CD14-positive monocyte (primary cell): ENCODE measurements around the gene FAM98B. TPM values are rescaled to one million over a fixed set of nuclear protein-coding genes. Genes with fewer than 3 reads are reported as not detected.
A peak's percentile ranks its signal among the peaks of the same experiment; 100 is the strongest.

ENCODE experiments used
- DNase-seq, 3 donors: peaks; one replicate each; pipeline ENCODE4 v3.0.0-alpha.2; 2011 to 2022
- H2AFZ ChIP-seq: 2 replicates; pipeline ENCODE4 v1.6.0; 2012; ENCODE audit warnings: mild to moderate bottlenecking, low read depth, low read length, inconsistent platforms; ENCODE audit not compliant: insufficient read depth, poor library complexity, severe bottlenecking
- H3K27ac ChIP-seq, 2 donors: 1 replicate in 1 of 2; 2 replicates in 1 of 2; pipeline ENCODE4 v1.5.1; 2012 to 2013; ENCODE audit warnings: low read length in 2 of 2, control low read depth in 1 of 2, inconsistent platforms in 1 of 2, low read depth in 1 of 2, mild to moderate bottlenecking in 1 of 2
- H3K27me3 ChIP-seq, 2 donors: one replicate each; pipeline versions ENCODE4 v1.6.0 to v1.6.1; 2011 to 2013; ENCODE audit warnings: low read length in 2 of 2; ENCODE audit not compliant: control insufficient read depth in 2 of 2, insufficient read depth in 2 of 2
- H3K36me3 ChIP-seq, 2 donors: replicated peaks in 1 of 2; 1 replicate in 1 of 2; 2 replicates in 1 of 2; pipeline versions ENCODE4 v1.5.1 to v1.6.1; 2012 to 2013; ENCODE audit warnings: low read length in 2 of 2, control low read depth in 1 of 2, inconsistent platforms in 1 of 2, mild to moderate bottlenecking in 1 of 2; ENCODE audit not compliant: insufficient read depth in 2 of 2, control insufficient read depth in 1 of 2
- H3K4me1 ChIP-seq, 2 donors: 1 replicate in 1 of 2; 2 replicates in 1 of 2; pipeline versions ENCODE4 v1.5.1 to v1.6.1; 2012 to 2013; ENCODE audit warnings: low read length in 2 of 2, control low read depth in 1 of 2, inconsistent platforms in 1 of 2, mild to moderate bottlenecking in 1 of 2, moderate library complexity in 1 of 2; ENCODE audit not compliant: insufficient read depth in 2 of 2, control insufficient read depth in 1 of 2
- H3K4me2 ChIP-seq: replicated peaks from 2 replicates; pipeline ENCODE3; 2012; ENCODE audit warnings: low read length, moderate library complexity, mild to moderate bottlenecking; ENCODE audit not compliant: poor library complexity, severe bottlenecking; ENCODE audit errors: extremely low read depth
- H3K4me3 ChIP-seq, 3 experiments: fragments of 200-600 bp in 1 of 3; sonication (generic) in 1 of 3; replicated peaks in 1 of 3; 1 replicate in 2 of 3; 2 replicates in 1 of 3; pipeline ENCODE4 v1.5.1; 2011 to 2013; ENCODE audit warnings: low read length in 3 of 3, mild to moderate bottlenecking in 3 of 3, control low read depth in 2 of 3, low read depth in 2 of 3, inconsistent platforms in 1 of 3, moderate library complexity in 1 of 3
- H3K79me2 ChIP-seq: 2 replicates; pipeline ENCODE4 v1.6.0; 2012; ENCODE audit warnings: mild to moderate bottlenecking, control low read depth, inconsistent platforms, low read length, moderate library complexity; ENCODE audit not compliant: insufficient read depth
- H3K9ac ChIP-seq: 2 replicates; pipeline ENCODE4 v1.6.0; 2017; ENCODE audit warnings: low read length, mild to moderate bottlenecking; ENCODE audit not compliant: insufficient read depth, poor library complexity, severe bottlenecking
- H3K9me3 ChIP-seq, 2 donors: replicated peaks in 1 of 2; 1 replicate in 1 of 2; 2 replicates in 1 of 2; pipeline versions ENCODE4 v1.5.1 to v1.6.1; 2012 to 2013; ENCODE audit warnings: low read length in 2 of 2, control low read depth in 1 of 2; ENCODE audit not compliant: control insufficient read depth in 1 of 2, insufficient read depth in 1 of 2
- H4K20me1 ChIP-seq: 2 replicates; pipeline ENCODE4 v1.6.0; 2012; ENCODE audit warnings: mild to moderate bottlenecking, low read length, control low read depth, moderate library complexity; ENCODE audit not compliant: insufficient read depth
- H3K27ac Mint-ChIP-seq, 7 donors: one replicate each; pipeline ENCODE4 v1.8.0; 2020; ENCODE audit warnings: mild to moderate bottlenecking in 7 of 7, mixed read lengths in 7 of 7, moderate library complexity in 6 of 7, inconsistent platforms in 2 of 7
- H3K27me3 Mint-ChIP-seq, 3 donors: one replicate each; pipeline ENCODE4 v1.8.0; 2021 to 2022; ENCODE audit warnings: low read depth in 3 of 3, mild to moderate bottlenecking in 3 of 3, mixed read lengths in 3 of 3, moderate library complexity in 3 of 3, inconsistent platforms in 1 of 3
- H3K36me3 Mint-ChIP-seq, 2 donors: one replicate each; pipeline ENCODE4 v1.8.0; 2020; ENCODE audit warnings: mixed read lengths in 2 of 2, inconsistent platforms in 1 of 2, mild to moderate bottlenecking in 1 of 2
- H3K4me1 Mint-ChIP-seq: one replicate; pipeline ENCODE4 v1.8.0; 2020; ENCODE audit warnings: mild to moderate bottlenecking, mixed read lengths
- H3K4me3 Mint-ChIP-seq, 2 donors: one replicate each; pipeline ENCODE4 v1.8.0; 2020; ENCODE audit warnings: mild to moderate bottlenecking in 2 of 2, mixed read lengths in 2 of 2, moderate library complexity in 1 of 2
- H3K9me3 Mint-ChIP-seq, 7 donors: one replicate each; pipeline ENCODE4 v1.8.0; 2020 to 2022; ENCODE audit warnings: mixed read lengths in 7 of 7, mild to moderate bottlenecking in 6 of 7, moderate library complexity in 6 of 7, inconsistent platforms in 2 of 7
- WGBS: methylation state at CpG from one replicate; pipeline ENCODE4 v1.1.5; 2013; ENCODE audit warnings: missing lambda C conversion rate; ENCODE audit not compliant: insufficient coverage; 5-methylcytosine and 5-hydroxymethylcytosine counted together
- intact Hi-C, 2 donors: fragments of 100-400 bp; cut with micrococcal nuclease; formaldehyde crosslinking; loops; one replicate each; pipeline versions ENCODE4 v1.15.0 to v1.15.1; 2023
- polyA plus RNA-seq, 3 donors: library from polyadenylated mRNA; depleted of rRNA in 1 of 3; unstranded in 2 of 3; stranded (reverse) in 1 of 3; fragments of 300-500 nt in 2 of 3; fragments of >200 nt in 1 of 3; fragmentation: Illumina TruSeq in 2 of 3; gene quantifications; 1 replicate in 2 of 3; 2 replicates in 1 of 3; pipeline ENCODE4 v1.2.3, GENCODE V29; 2012 to 2021
- TF ChIP-seq, protein P1 (sequence below): fragments of 200-600 bp; IDR thresholded peaks from one replicate; pipeline ENCODE4 v1.8.0; 2022; ENCODE audit warnings: antibody characterized with exemption, mild to moderate bottlenecking

FAM98B gene
- polyA plus RNA-seq, 3 donors, result 0.41 to 1.3 (median 0.69) TPM

- no peaks in the 10 kb centered on the region for H3K4me1 ChIP-seq
- no peaks in the 10 kb centered on the region for H3K27me3 ChIP-seq
- H3K27ac Mint-ChIP-seq, result peak overlapping the region in 2 of 7 donors; percentile 25 to 43
- H3K9me3 Mint-ChIP-seq, result no peaks in the 10 kb centered on the region
- peaks cover 34 to 54% of the 10 kb centered on the region in 2 donors for H3K36me3 ChIP-seq
- H3K4me2 ChIP-seq, result no peak overlapping the region
- no CpG with 5 or more reads among the region's 1 CpG for WGBS
- no peak for DNase-seq
- no peak overlapping the region for H2AFZ ChIP-seq
- TF ChIP-seq, protein P1, sequence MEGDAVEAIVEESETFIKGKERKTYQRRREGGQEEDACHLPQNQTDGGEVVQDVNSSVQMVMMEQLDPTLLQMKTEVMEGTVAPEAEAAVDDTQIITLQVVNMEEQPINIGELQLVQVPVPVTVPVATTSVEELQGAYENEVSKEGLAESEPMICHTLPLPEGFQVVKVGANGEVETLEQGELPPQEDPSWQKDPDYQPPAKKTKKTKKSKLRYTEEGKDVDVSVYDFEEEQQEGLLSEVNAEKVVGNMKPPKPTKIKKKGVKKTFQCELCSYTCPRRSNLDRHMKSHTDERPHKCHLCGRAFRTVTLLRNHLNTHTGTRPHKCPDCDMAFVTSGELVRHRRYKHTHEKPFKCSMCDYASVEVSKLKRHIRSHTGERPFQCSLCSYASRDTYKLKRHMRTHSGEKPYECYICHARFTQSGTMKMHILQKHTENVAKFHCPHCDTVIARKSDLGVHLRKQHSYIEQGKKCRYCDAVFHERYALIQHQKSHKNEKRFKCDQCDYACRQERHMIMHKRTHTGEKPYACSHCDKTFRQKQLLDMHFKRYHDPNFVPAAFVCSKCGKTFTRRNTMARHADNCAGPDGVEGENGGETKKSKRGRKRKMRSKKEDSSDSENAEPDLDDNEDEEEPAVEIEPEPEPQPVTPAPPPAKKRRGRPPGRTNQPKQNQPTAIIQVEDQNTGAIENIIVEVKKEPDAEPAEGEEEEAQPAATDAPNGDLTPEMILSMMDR, result no peak
- H4K20me1 ChIP-seq, result no peaks in the 10 kb centered on the region
- intact Hi-C loops, result loop anchor here in 1 of 2 donors (10.0 kb wide), 1 partner anchor 215 kb away; no protein-coding TSS in a partner anchor
- H3K79me2 ChIP-seq, result no peaks in the 10 kb centered on the region
- no peak overlapping the region for H3K4me3 ChIP-seq
- no peak overlapping the region for H3K27ac ChIP-seq
- H3K9me3 ChIP-seq, result no peaks in the 10 kb centered on the region
- no peaks in the 10 kb centered on the region for H3K27me3 Mint-ChIP-seq
- H3K9ac ChIP-seq, result no peak overlapping the region
- H3K4me1 Mint-ChIP-seq, result peaks cover 6% of the 10 kb centered on the region
- H3K4me3 Mint-ChIP-seq, result no peak overlapping the region
- H3K36me3 Mint-ChIP-seq, result peaks cover 50 to 51% of the 10 kb centered on the region in 2 donors
Measured at GRCh38 chr15:38479756-38480155, 25.8 kb downstream of the FAM98B start.

GRCh38 chr15:38481113-38481512 lies 27.2 kb downstream of the FAM98B start:
- TF ChIP-seq, protein P1, result no peak
- Mint-ChIP-seq H3K4me3 (no peak overlapping the region), H3K27me3 (no peaks in the 10 kb centered on the region), H3K27ac (no peak overlapping the region), H3K36me3 (peaks cover 41 to 42% of the 10 kb centered on the region in 2 donors), H3K9me3 (no peaks in the 10 kb centered on the region), H3K4me1 (peaks cover 6% of the 10 kb centered on the region)
- Histone ChIP-seq H3K27me3 (no peaks in the 10 kb centered on the region), H3K9ac (no peak overlapping the region), H3K4me2 (no peak overlapping the region), H3K79me2 (no peaks in the 10 kb centered on the region), H3K27ac (no peak overlapping the region), H3K4me3 (no peak overlapping the region), H4K20me1 (no peaks in the 10 kb centered on the region), H3K4me1 (no peaks in the 10 kb centered on the region), H2AFZ (no peak overlapping the region), H3K36me3 (peaks cover 27 to 40% of the 10 kb centered on the region in 2 donors), H3K9me3 (no peaks in the 10 kb centered on the region)
- WGBS, result no CpG with 5 or more reads among the region's 5 CpGs
- DNase-seq, result no peak
- intact Hi-C loops, result no loop called here
